Measurements from ENCODE around the gene RAB9B.
A peak's percentile ranks its signal among the peaks of the same experiment; 100 is the strongest.

The RAB9B gene

GRCh38 chrX:103831803-103832544 is at the start of gene RAB9B:
RAB9B (minus strand) TSS chrX:103832257; CDS start chrX:103825784, 6,473 bp downstream.
- H3K27ac ChIP-seq = no peak within 1 kb of the TSS
- H2AFZ ChIP-seq (ENCODE audit: low read depth) = peak within 1 kb of the TSS; percentile 95
- no peak for TF ChIP-seq CTCF (conservative IDR thresholded peaks at IDR 0.05; ENCODE audit: low read depth, low read length)
- H3K4me3 ChIP-seq (IDR thresholded peaks at IDR 0.05; ENCODE audit: insufficient read depth, low read depth, low read length) = no peak within 1 kb of the TSS
- H3K9ac ChIP-seq = peak within 1 kb of the TSS; percentile 44; the same call in 1 of the 2 replicates
- H3K79me2 ChIP-seq (ENCODE audit: insufficient read depth, low read depth) = no peaks in the 10 kb centered on the region
- no peaks in the 10 kb centered on the region for H4K20me1 ChIP-seq (ENCODE audit: insufficient read depth)
- H3K27me3 ChIP-seq (ENCODE audit: insufficient read depth, low read depth) = no peaks in the 10 kb centered on the region
- H3K36me3 ChIP-seq (ENCODE audit: insufficient read depth) = no peaks in the 10 kb centered on the region
- peak within 1 kb of the TSS; percentile 76 for H3K4me2 ChIP-seq
- H3K4me1 ChIP-seq (ENCODE audit: low read depth, poor library complexity, severe bottlenecking) = peaks cover 4% of the 10 kb centered on the region

GRCh38 chrX:103879339-103879738 is 47.3 kb upstream of the RAB9B start:
- Histone ChIP-seq H3K4me1 (ENCODE audit: low read depth, poor library complexity, severe bottlenecking) (no peaks in the 10 kb centered on the region), H4K20me1 (ENCODE audit: insufficient read depth) (no peaks in the 10 kb centered on the region), H3K9ac (no peak overlapping the region), H3K79me2 (ENCODE audit: insufficient read depth, low read depth) (no peaks in the 10 kb centered on the region), H3K27me3 (ENCODE audit: insufficient read depth, low read depth) (no peaks in the 10 kb centered on the region), H3K4me3 (IDR thresholded peaks at IDR 0.05; ENCODE audit: insufficient read depth, low read depth, low read length) (no peak overlapping the region), H2AFZ (ENCODE audit: low read depth) (no peak overlapping the region), H3K4me2 (no peak overlapping the region), H3K36me3 (ENCODE audit: insufficient read depth) (no peaks in the 10 kb centered on the region), H3K27ac (no peak overlapping the region)
- TF ChIP-seq CTCF (conservative IDR thresholded peaks at IDR 0.05; ENCODE audit: low read depth, low read length) = no peak

- Histone ChIP-seq H4K20me1 (ENCODE audit: insufficient read depth) (no peaks in the 10 kb centered on the region), H3K27ac (no peak overlapping the region), H3K4me1 (ENCODE audit: low read depth, poor library complexity, severe bottlenecking) (no peaks in the 10 kb centered on the region), H3K4me3 (IDR thresholded peaks at IDR 0.05; ENCODE audit: insufficient read depth, low read depth, low read length) (no peak overlapping the region), H3K4me2 (no peak overlapping the region), H3K9ac (no peak overlapping the region), H3K27me3 (ENCODE audit: insufficient read depth, low read depth) (no peaks in the 10 kb centered on the region), H2AFZ (ENCODE audit: low read depth) (no peak overlapping the region), H3K79me2 (ENCODE audit: insufficient read depth, low read depth) (no peaks in the 10 kb centered on the region), H3K36me3 (ENCODE audit: insufficient read depth) (no peaks in the 10 kb centered on the region)
- no peak for TF ChIP-seq CTCF (conservative IDR thresholded peaks at IDR 0.05; ENCODE audit: low read depth, low read length)
Observed at GRCh38 chrX:103878466-103879122, 46.5 kb upstream of the RAB9B start.

GRCh38 chrX:103877571-103877970 is 45.5 kb upstream of the RAB9B start:
- Histone ChIP-seq H3K4me1 (ENCODE audit: low read depth, poor library complexity, severe bottlenecking) (no peaks in the 10 kb centered on the region), H2AFZ (ENCODE audit: low read depth) (no peak overlapping the region), H4K20me1 (ENCODE audit: insufficient read depth) (no peaks in the 10 kb centered on the region), H3K4me2 (no peak overlapping the region), H3K4me3 (IDR thresholded peaks at IDR 0.05; ENCODE audit: insufficient read depth, low read depth, low read length) (no peak overlapping the region), H3K36me3 (ENCODE audit: insufficient read depth) (no peaks in the 10 kb centered on the region), H3K27ac (no peak overlapping the region), H3K79me2 (ENCODE audit: insufficient read depth, low read depth) (no peaks in the 10 kb centered on the region), H3K9ac (no peak overlapping the region), H3K27me3 (ENCODE audit: insufficient read depth, low read depth) (no peaks in the 10 kb centered on the region)
- no peak for TF ChIP-seq CTCF (conservative IDR thresholded peaks at IDR 0.05; ENCODE audit: low read depth, low read length)
